Activated CD4-positive, alpha-beta T cell treated with anti-CD3 and anti-CD28 coated beads for 4 hours (primary cell): Measurements from ENCODE around the gene SMYD3.
"Not testable (repeated sequence)": the region's sequence is repeated elsewhere in the genome, so short reads cannot be mapped to it uniquely, and the experiment has no call there.

Experiments used
- DNase-seq, 2 donors: peaks; one replicate each; pipeline ENCODE4 v3.0.0-alpha.2; 2020

SMYD3 gene

GRCh38 chr1:246083416-246083815 lies 423.7 kb downstream of the SMYD3 start:
- no peak for DNase-seq

DNA sequence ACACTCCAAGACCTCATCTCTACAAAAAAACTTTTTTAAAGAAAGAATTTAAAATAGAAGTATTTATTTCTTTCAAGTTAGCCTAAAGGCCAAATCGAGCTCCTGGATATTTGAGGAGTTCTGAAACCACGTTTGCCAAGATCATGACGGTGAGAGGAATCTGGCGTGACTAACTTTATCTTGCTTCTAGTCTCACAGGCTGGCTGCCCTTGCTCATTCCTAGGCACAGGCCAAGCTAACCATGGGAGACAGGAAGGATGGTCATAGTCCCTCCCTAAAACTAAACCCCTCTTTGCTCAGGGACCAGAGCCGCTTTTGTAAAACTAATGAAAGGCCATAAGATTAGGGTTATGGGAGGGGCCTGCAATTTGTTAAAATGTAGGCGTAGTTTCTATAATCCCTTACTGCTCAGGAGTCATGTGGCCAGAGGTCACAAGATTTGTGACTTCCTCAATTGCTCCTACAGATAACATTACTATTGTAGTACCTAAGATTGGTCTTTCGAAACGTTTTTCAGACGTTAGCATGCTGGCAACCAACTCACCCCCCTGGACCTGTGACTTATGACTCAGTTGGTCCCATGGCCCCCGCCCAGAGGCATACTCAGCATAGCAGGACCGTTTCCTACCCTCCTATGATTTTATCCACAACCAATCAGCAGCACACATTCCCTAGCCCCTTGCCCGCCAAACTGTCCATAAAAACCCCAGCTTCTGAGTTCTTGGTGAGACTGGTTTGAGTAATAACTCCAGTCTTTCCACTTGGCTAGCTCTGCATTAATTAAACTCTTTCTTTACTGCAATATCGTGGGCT lies 425.0 kb downstream of the SMYD3 start:
- DNase-seq, result no peak

GRCh38 chr1:246081138-246081702 lies 425.9 kb downstream of the SMYD3 start:
- no peak for DNase-seq

DNA sequence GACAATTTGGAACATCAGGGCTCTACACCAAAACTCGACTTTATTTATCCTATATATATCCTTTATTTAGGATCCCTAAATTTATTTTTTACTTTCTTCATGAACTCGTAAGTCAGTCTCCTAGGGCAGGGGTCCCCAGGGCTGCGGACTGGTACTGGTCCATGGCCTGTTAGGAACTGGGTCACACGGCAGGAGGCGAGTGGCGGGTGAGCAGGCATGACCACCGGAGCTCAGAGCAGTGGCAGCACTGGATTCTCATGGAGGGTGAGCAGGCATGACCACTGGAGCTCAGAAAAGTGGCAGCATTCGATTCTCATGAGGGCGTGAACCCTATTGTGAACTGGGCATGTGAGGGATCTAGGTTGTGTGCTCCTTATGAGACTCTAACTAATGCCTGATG lies 427.0 kb downstream of the SMYD3 start:
- DNase-seq, result no peak

GRCh38 chr1:246078888-246079252 lies 428.2 kb downstream of the SMYD3 start:
- no peak for DNase-seq

GRCh38 chr1:246078126-246078887 lies 428.8 kb downstream of the SMYD3 start:
- no peak for DNase-seq

- DNase-seq, result no peak
Observed at GRCh38 chr1:246077476-246077875, 429.6 kb downstream of the SMYD3 start.

- no peak for DNase-seq
Observed at GRCh38 chr1:246074421-246074820, 432.7 kb downstream of the SMYD3 start.

- DNase-seq, result no peak
Observed at GRCh38 chr1:246072456-246072955, 434.6 kb downstream of the SMYD3 start.

DNA sequence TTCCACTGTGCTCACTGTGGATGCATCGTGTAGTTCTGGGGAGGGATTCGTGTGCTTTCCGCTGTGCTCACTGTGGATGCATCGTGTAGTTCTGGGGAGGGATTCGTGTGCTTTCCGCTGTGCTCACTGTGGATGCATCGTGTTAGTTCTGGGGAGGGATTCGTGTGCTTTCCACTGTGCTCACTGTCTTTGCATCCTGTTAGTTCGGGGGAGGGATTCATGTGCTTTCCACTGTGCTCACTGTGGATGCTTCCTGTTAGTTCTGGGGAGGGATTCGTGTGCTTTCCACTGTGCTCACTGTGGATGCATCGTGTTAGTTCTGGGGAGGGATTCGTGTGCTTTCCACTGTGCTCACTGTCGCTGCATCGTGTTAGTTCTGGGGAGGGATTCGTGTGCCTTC lies 435.1 kb downstream of the SMYD3 start:
- not testable (repeated sequence) for DNase-seq

- DNase-seq, result not testable (repeated sequence)
Observed at GRCh38 chr1:246071561-246071960, 435.5 kb downstream of the SMYD3 start.

DNA sequence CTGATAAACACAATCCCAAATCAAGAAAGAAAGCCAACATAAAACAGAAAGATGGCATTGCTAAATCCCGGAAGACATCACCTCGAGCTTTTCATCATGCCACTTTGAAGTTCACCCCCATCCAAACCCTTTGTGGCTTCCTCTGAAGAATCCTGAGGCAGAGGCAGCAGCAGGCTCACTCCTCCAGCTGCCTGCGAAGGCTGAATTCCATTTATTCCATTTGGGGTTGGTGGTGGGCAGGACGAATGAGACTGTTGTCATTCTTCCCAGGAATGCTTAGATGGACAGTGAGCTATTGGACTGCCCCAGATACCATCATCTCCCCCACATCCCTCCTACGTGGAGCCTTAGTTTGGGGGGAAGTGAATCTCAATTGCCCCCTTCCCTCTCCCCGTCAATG lies 437.5 kb downstream of the SMYD3 start:
- no peak for DNase-seq

DNA sequence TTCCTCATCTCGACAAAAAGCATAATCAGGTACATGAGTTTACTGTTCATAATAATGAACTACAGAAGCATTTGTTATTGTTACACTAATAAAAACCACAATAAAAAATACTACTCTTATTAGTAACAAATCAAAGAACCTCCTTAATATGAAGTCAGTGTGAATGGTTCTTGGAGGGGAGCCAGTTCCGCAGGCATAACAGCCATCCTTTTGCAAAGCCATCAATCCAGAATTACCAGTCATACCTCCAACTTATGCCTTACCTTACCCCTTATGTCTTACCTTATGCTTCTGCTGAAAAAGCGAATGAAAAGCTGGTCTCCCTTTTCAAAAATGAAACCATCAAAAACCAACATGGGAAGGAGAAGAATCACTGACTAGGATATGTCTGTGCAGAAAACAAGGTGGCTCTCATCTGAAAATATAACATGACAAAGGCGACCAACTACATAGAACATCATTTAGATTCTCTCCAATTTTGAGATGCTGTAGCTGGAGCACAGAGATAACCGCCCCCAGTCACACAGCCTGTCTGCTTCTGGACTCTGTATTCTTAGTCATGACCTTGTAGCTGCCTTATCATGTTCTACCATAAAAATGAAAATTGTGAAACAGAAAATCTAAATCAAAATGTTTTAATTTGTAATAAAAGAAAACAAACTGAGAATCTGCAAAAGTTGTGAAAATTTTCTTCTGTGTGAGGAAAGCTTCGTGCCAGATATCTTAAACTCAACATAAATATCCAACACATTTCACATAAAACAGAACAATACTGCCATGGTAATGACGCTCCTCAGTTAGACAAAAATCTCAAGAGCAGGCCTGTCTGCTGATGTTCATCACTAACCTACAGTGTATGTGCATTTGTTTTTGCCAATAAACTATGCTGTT lies 438.2 kb downstream of the SMYD3 start:
- no peak for DNase-seq

DNA sequence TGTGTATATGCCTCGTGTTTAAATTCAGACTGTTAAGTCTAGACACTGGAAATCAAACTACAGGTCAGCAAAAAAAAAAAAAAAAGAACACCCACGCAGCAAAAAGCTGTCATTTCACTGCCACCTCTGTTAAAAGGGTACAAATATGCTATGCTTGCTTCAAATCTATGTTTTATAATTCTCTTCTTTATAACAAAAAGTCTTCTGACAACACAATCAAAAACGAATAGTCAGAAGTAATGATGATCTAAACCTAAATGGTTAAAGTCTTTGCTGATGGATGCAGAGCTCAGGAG lies 438.9 kb downstream of the SMYD3 start:
- no peak for DNase-seq

GRCh38 chr1:246067432-246068216 lies 439.5 kb downstream of the SMYD3 start:
- DNase-seq, result no peak

- no peak for DNase-seq
Observed at GRCh38 chr1:246066573-246066972, 440.5 kb downstream of the SMYD3 start.

GRCh38 chr1:246065592-246065991 lies 441.5 kb downstream of the SMYD3 start:
- DNase-seq, result no peak

- DNase-seq, result no peak
Observed at GRCh38 chr1:246064891-246065290, 442.2 kb downstream of the SMYD3 start.

DNA sequence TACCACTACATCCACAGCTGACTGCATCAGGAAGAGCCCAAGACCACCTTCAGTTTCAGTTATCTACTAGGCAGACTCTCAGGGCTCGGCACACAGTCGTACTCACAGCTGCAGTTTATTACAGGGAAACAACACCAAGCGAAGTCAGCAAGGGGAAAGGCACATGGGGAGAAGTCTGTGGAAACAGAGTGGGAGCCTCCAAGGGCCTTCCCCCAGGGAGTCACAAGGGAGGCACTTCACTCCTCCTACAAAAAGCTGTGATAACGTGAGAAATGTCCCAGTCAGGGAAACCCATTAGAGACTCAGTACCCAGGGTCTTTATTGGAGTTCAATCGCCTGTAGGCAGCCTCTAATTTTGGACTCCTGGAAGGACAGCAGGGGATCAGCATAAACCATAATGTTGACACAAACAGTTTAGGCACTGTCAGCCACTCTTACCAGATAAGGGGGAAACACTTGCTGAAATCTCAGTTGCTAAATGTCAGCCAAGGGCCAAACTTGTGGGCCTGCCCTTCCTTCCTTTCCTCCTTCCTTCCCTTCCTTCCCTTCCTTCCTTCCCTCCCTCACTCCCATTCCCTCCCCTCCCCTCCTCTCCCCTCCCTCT lies 444.0 kb downstream of the SMYD3 start:
- DNase-seq, result no peak

GRCh38 chr1:246058466-246058865 lies 448.6 kb downstream of the SMYD3 start:
- DNase-seq, result no peak

DNA sequence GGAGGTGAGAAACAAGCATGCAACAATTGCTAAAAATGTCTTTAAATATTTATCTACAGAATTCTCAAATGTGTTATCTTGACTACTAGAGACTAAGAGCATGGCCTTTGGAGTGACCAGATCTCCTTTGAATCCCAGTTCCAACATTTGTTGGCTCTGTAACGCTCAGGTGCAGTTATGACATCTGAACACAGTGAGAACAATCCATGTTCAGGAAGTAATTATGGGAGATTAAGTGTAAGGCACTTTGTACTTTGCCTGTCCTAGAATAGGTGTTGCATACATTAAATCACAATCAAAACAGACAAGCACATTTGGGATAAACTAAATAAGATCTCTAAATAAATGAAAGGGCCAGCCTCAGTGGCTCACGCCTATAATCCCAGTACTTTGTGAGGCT lies 454.5 kb downstream of the SMYD3 start:
- no peak for DNase-seq
